BLaER1 treated with 17β-estradiol and CSF1 and Interleukin-3, amounts not matched to agents 10 nM and 100 nM (cell line): ENCODE measurements around the gene PIGM.

Experiments
- H3K27ac ChIP-seq, 11 experiments: shearing (Covaris generic); formaldehyde crosslinking; 2 replicates each; pipeline ENCODE4 v1.8.1; 2022
- H3K27me3 ChIP-seq, 11 experiments: shearing (Covaris generic); formaldehyde crosslinking; 2 replicates each; pipeline ENCODE4 v1.8.1; 2022
- H3K36me3 ChIP-seq, 11 experiments: shearing (Covaris generic); formaldehyde crosslinking; 2 replicates each; pipeline ENCODE4 v1.8.1; 2022
- H3K4me1 ChIP-seq, 10 experiments: shearing (Covaris generic); formaldehyde crosslinking; 2 replicates each; pipeline ENCODE4 v1.8.1; 2022
- H3K4me2 ChIP-seq, 11 experiments: shearing (Covaris generic); formaldehyde crosslinking; 2 replicates each; pipeline ENCODE4 v1.8.1; 2022
- H3K4me3 ChIP-seq, 10 experiments: shearing (Covaris generic); formaldehyde crosslinking; 2 replicates each; pipeline ENCODE4 v1.8.1; 2022
- H3K9ac ChIP-seq, 11 experiments: shearing (Covaris generic); formaldehyde crosslinking; 2 replicates each; pipeline ENCODE4 v1.8.1; 2022
- H3K9me3 ChIP-seq, 11 experiments: shearing (Covaris generic); formaldehyde crosslinking; replicated peaks in 1 of 11; 2 replicates each; pipeline ENCODE4 v1.8.1; 2022
- H4K20me1 ChIP-seq, 11 experiments: shearing (Covaris generic); formaldehyde crosslinking; 2 replicates each; pipeline ENCODE4 v1.8.1; 2022
- Cebpa-rat ChIP-seq, 11 experiments: shearing (Covaris generic); IDR thresholded peaks; 2 replicates each; pipeline ENCODE4 v1.8.1; 2022

Gene PIGM

GRCh38 chr1:160004425-160004824, 27.4 kb downstream of the PIGM start:
- Histone ChIP-seq H3K4me2 (no peak overlapping the region), H3K27ac (no peak overlapping the region), H3K9me3 (no peaks in the 10 kb centered on the region), H3K36me3 (no peaks in the 10 kb centered on the region), H4K20me1 (no peaks in the 10 kb centered on the region), H3K9ac (no peak overlapping the region), H3K4me3 (no peak overlapping the region), H3K27me3 (no peaks in the 10 kb centered on the region), H3K4me1 (peaks cover 0 to 10% (median 6%) of the 10 kb centered on the region in 10 experiments; a peak in 12 of 20 replicates)
- TF ChIP-seq Cebpa-rat (IDR thresholded peaks at IDR 0.05), result no peak

GRCh38 chr1:160004001-160004400, 27.8 kb downstream of the PIGM start:
- H3K27ac ChIP-seq, result no peak overlapping the region
- peaks cover 0 to 5% (median 2%) of the 10 kb centered on the region in 10 experiments; a peak in 12 of 20 replicates for H3K4me1 ChIP-seq
- no peak overlapping the region for H3K4me2 ChIP-seq
- H3K9ac ChIP-seq, result no peak overlapping the region
- H3K36me3 ChIP-seq, result no peaks in the 10 kb centered on the region
- TF ChIP-seq Cebpa-rat (IDR thresholded peaks at IDR 0.05), result no peak
- no peaks in the 10 kb centered on the region for H4K20me1 ChIP-seq
- H3K4me3 ChIP-seq, result no peak overlapping the region
- no peaks in the 10 kb centered on the region for H3K27me3 ChIP-seq
- no peaks in the 10 kb centered on the region for H3K9me3 ChIP-seq

GRCh38 chr1:160001440-160001839, 30.4 kb downstream of the PIGM start:
- H3K9ac ChIP-seq, result no peak overlapping the region
- no peak overlapping the region for H3K4me2 ChIP-seq
- H3K4me1 ChIP-seq, result no peaks in the 10 kb centered on the region
- no peak for TF ChIP-seq Cebpa-rat (IDR thresholded peaks at IDR 0.05)
- H3K4me3 ChIP-seq, result no peak overlapping the region
- no peaks in the 10 kb centered on the region for H3K36me3 ChIP-seq
- H4K20me1 ChIP-seq, result no peaks in the 10 kb centered on the region
- H3K9me3 ChIP-seq, result no peaks in the 10 kb centered on the region
- H3K27ac ChIP-seq, result no peak overlapping the region
- no peaks in the 10 kb centered on the region for H3K27me3 ChIP-seq

GRCh38 chr1:159999204-159999603, 32.6 kb downstream of the PIGM start:
- Histone ChIP-seq H3K4me3 (no peak overlapping the region), H3K9me3 (no peaks in the 10 kb centered on the region), H3K27ac (no peak overlapping the region), H3K27me3 (no peaks in the 10 kb centered on the region), H3K4me2 (no peak overlapping the region), H3K9ac (no peak overlapping the region), H3K36me3 (no peaks in the 10 kb centered on the region), H3K4me1 (no peaks in the 10 kb centered on the region), H4K20me1 (no peaks in the 10 kb centered on the region)
- TF ChIP-seq Cebpa-rat (IDR thresholded peaks at IDR 0.05), result no peak

GRCh38 chr1:159996653-159997052, 35.1 kb downstream of the PIGM start:
- Histone ChIP-seq H3K36me3 (no peaks in the 10 kb centered on the region), H3K27me3 (no peaks in the 10 kb centered on the region), H3K9me3 (no peaks in the 10 kb centered on the region), H3K27ac (no peak overlapping the region), H4K20me1 (no peaks in the 10 kb centered on the region), H3K4me3 (no peak overlapping the region), H3K4me2 (no peak overlapping the region), H3K9ac (no peak overlapping the region), H3K4me1 (peaks cover 0 to 3% (median under 1%) of the 10 kb centered on the region in 10 experiments; a peak in 8 of 20 replicates)
- no peak for TF ChIP-seq Cebpa-rat (IDR thresholded peaks at IDR 0.05)

GRCh38 chr1:159994896-159995295, 36.9 kb downstream of the PIGM start:
- no peaks in the 10 kb centered on the region for H3K9me3 ChIP-seq
- TF ChIP-seq Cebpa-rat (IDR thresholded peaks at IDR 0.05), result no peak

GRCh38 chr1:159993911-159994310, 37.9 kb downstream of the PIGM start:
- no peak overlapping the region for H3K27ac ChIP-seq
- no peak overlapping the region for H3K4me2 ChIP-seq
- H4K20me1 ChIP-seq, result no peaks in the 10 kb centered on the region
- no peaks in the 10 kb centered on the region for H3K9me3 ChIP-seq
- H3K4me1 ChIP-seq, result peaks cover 0 to 10% (median 6%) of the 10 kb centered on the region in 10 experiments; a peak in 10 of 20 replicates
- H3K27me3 ChIP-seq, result no peaks in the 10 kb centered on the region
- H3K9ac ChIP-seq, result no peak overlapping the region
- H3K4me3 ChIP-seq, result no peak overlapping the region
- no peak for TF ChIP-seq Cebpa-rat (IDR thresholded peaks at IDR 0.05)
- H3K36me3 ChIP-seq, result no peaks in the 10 kb centered on the region

More at GRCh38 chr1:159994896-159995295, 36.9 kb downstream of the PIGM start:
- peaks cover 0 to 10% (median 6%) of the 10 kb centered on the region in 10 experiments; a peak in 10 of 20 replicates for H3K4me1 ChIP-seq
- no peak overlapping the region for H3K4me2 ChIP-seq
- H3K9ac ChIP-seq, result no peak overlapping the region
- no peaks in the 10 kb centered on the region for H3K27me3 ChIP-seq
- no peak overlapping the region for H3K27ac ChIP-seq
- H3K36me3 ChIP-seq, result no peaks in the 10 kb centered on the region
- no peak overlapping the region for H3K4me3 ChIP-seq
- H4K20me1 ChIP-seq, result no peaks in the 10 kb centered on the region

GRCh38 chr1:159992161-159992560, 39.6 kb downstream of the PIGM start:
- Histone ChIP-seq H4K20me1 (no peaks in the 10 kb centered on the region), H3K36me3 (no peaks in the 10 kb centered on the region), H3K9ac (no peak overlapping the region), H3K9me3 (no peaks in the 10 kb centered on the region), H3K27ac (no peak overlapping the region), H3K4me3 (no peak overlapping the region), H3K27me3 (no peaks in the 10 kb centered on the region), H3K4me2 (no peak overlapping the region), H3K4me1 (peaks cover 0 to 10% (median 6%) of the 10 kb centered on the region in 10 experiments; a peak in 10 of 20 replicates)
- TF ChIP-seq Cebpa-rat (IDR thresholded peaks at IDR 0.05), result no peak

- H3K27ac ChIP-seq, result no peak overlapping the region
- H3K9me3 ChIP-seq, result no peaks in the 10 kb centered on the region
- H3K9ac ChIP-seq, result no peak overlapping the region
- H3K27me3 ChIP-seq, result no peaks in the 10 kb centered on the region
- H3K4me3 ChIP-seq, result no peak overlapping the region
- no peaks in the 10 kb centered on the region for H4K20me1 ChIP-seq
- TF ChIP-seq Cebpa-rat (IDR thresholded peaks at IDR 0.05), result no peak
- H3K36me3 ChIP-seq, result no peaks in the 10 kb centered on the region
- peaks cover 0 to 10% (median 6%) of the 10 kb centered on the region in 10 experiments; a peak in 10 of 20 replicates for H3K4me1 ChIP-seq
- H3K4me2 ChIP-seq, result peak overlapping the region in 7 of 11 experiments; percentile 7 to 35 (median 16); a peak in 7 of 22 replicates
Observed at GRCh38 chr1:159991513-159991912, 40.3 kb downstream of the PIGM start.

GRCh38 chr1:159990005-159990404, 41.8 kb downstream of the PIGM start:
- Histone ChIP-seq H3K9me3 (no peaks in the 10 kb centered on the region), H3K9ac (no peak overlapping the region), H3K4me2 (no peak overlapping the region), H4K20me1 (no peaks in the 10 kb centered on the region), H3K4me3 (no peak overlapping the region), H3K27ac (no peak overlapping the region), H3K36me3 (no peaks in the 10 kb centered on the region), H3K27me3 (no peaks in the 10 kb centered on the region), H3K4me1 (peaks cover 0 to 10% (median 6%) of the 10 kb centered on the region in 10 experiments; a peak in 10 of 20 replicates)
- no peak for TF ChIP-seq Cebpa-rat (IDR thresholded peaks at IDR 0.05)
